Liver (tissue), 9 donors: ENCODE results near the gene KSR1. TPM values are rescaled to one million over a fixed set of nuclear protein-coding genes. Genes with fewer than 3 reads are reported as not detected.

Source experiments
- DNase-seq: peaks from one replicate; pipeline ENCODE4 v3.0.0-alpha.2; 2017; ENCODE audit warnings: low spot score
- H3K27ac ChIP-seq, 2 donors: one replicate each; pipeline ENCODE4 v1.7.0; 2013; ENCODE audit warnings: inconsistent platforms in 2 of 2, low read length in 2 of 2, control low read depth in 1 of 2, low read depth in 1 of 2, mild to moderate bottlenecking in 1 of 2
- H3K27me3 ChIP-seq, 4 donors: one replicate each; pipeline versions ENCODE4 v1.6.1 to v1.7.0; 2013; ENCODE audit warnings: low read length in 3 of 4, inconsistent platforms in 1 of 4, mild to moderate bottlenecking in 1 of 4, moderate library complexity in 1 of 4; ENCODE audit not compliant: control insufficient read depth in 4 of 4, insufficient read depth in 4 of 4
- H3K36me3 ChIP-seq, 4 donors: one replicate each; pipeline versions ENCODE4 v1.6.1 to v1.7.0; 2013; ENCODE audit warnings: low read length in 3 of 4, mild to moderate bottlenecking in 3 of 4, low read depth in 1 of 4, moderate library complexity in 1 of 4; ENCODE audit not compliant: control insufficient read depth in 4 of 4, insufficient read depth in 3 of 4
- H3K4me1 ChIP-seq, 4 donors: one replicate each; pipeline versions ENCODE4 v1.6.1 to v1.7.0; 2013; ENCODE audit warnings: low read length in 3 of 4, mild to moderate bottlenecking in 3 of 4, moderate library complexity in 1 of 4; ENCODE audit not compliant: control insufficient read depth in 4 of 4, insufficient read depth in 4 of 4
- H3K4me3 ChIP-seq, 3 donors: one replicate each; pipeline versions ENCODE4 v1.6.1 to v1.7.0; 2013; ENCODE audit warnings: low read length in 3 of 3, control low read depth in 1 of 3, low read depth in 1 of 3, mild to moderate bottlenecking in 1 of 3
- H3K9ac ChIP-seq, 2 donors: one replicate each; pipeline ENCODE4 v1.7.0; 2013; ENCODE audit warnings: low read length in 2 of 2, mild to moderate bottlenecking in 2 of 2, moderate library complexity in 2 of 2, control low read depth in 1 of 2, low read depth in 1 of 2
- H3K9me3 ChIP-seq, 4 donors: one replicate each; pipeline versions ENCODE4 v1.6.1 to v1.7.0; 2013; ENCODE audit warnings: low read length in 3 of 4; ENCODE audit not compliant: control insufficient read depth in 4 of 4
- ATF3 ChIP-seq: IDR thresholded peaks from 2 replicates; pipeline ENCODE4 v1.6.1; 2016; ENCODE audit warnings: antibody characterized with exemption
- CTCF ChIP-seq: fragments of 150-350 bp; IDR thresholded peaks from 2 replicates; pipeline ENCODE4 v1.5.1; 2017; ENCODE audit warnings: improper control_type of control experiment, low read depth, low read length; ENCODE audit not compliant: missing input control
- EGR1 ChIP-seq, 2 donors: IDR thresholded peaks; 2 replicates each; pipeline ENCODE4 v1.6.1; 2016 to 2018; ENCODE audit warnings: antibody characterized with exemption in 2 of 2, low read depth in 2 of 2
- FOXA1 ChIP-seq: IDR thresholded peaks from 2 replicates; pipeline ENCODE4 v1.6.1; 2016; ENCODE audit warnings: antibody characterized with exemption
- FOXA2 ChIP-seq: IDR thresholded peaks from 2 replicates; pipeline ENCODE4 v1.6.1; 2016; ENCODE audit warnings: antibody characterized with exemption
- GABPA ChIP-seq, 2 donors: IDR thresholded peaks in 1 of 2; conservative IDR thresholded peaks in 1 of 2; 2 replicates each; pipeline ENCODE4 v1.6.1; 2016; ENCODE audit warnings: antibody characterized with exemption in 2 of 2, mild to moderate bottlenecking in 1 of 2, moderate library complexity in 1 of 2
- HNF4A ChIP-seq, 2 donors: conservative IDR thresholded peaks; 2 replicates each; pipeline ENCODE4 v1.6.1; 2016; ENCODE audit warnings: antibody characterized with exemption in 2 of 2, mild to moderate bottlenecking in 2 of 2
- HNF4G ChIP-seq: IDR thresholded peaks from 2 replicates; pipeline ENCODE4 v1.6.1; 2016; ENCODE audit warnings: antibody characterized with exemption
- JUND ChIP-seq, 2 donors: IDR thresholded peaks; 2 replicates each; pipeline ENCODE4 v1.6.1; 2016; ENCODE audit warnings: antibody characterized with exemption in 2 of 2
- MAX ChIP-seq: IDR thresholded peaks from 2 replicates; pipeline ENCODE4 v1.6.1; 2016; ENCODE audit warnings: antibody characterized with exemption
- NR2F2 ChIP-seq: IDR thresholded peaks from 2 replicates; pipeline ENCODE4 v1.6.1; 2016; ENCODE audit warnings: antibody characterized with exemption
- RAD21 ChIP-seq, 2 donors: IDR thresholded peaks; 2 replicates each; pipeline ENCODE4 v1.6.1; 2016; ENCODE audit warnings: antibody characterized with exemption in 2 of 2, mild to moderate bottlenecking in 2 of 2
- REST ChIP-seq: IDR thresholded peaks from 2 replicates; pipeline ENCODE4 v1.6.1; 2016; ENCODE audit warnings: antibody characterized with exemption, mild to moderate bottlenecking
- RXRA ChIP-seq, 2 donors: IDR thresholded peaks; 2 replicates each; pipeline ENCODE4 v1.6.1; 2017 to 2018; ENCODE audit warnings: antibody characterized with exemption in 2 of 2, mild to moderate bottlenecking in 1 of 2
- SP1 ChIP-seq: IDR thresholded peaks from 2 replicates; pipeline ENCODE4 v1.6.1; 2018; ENCODE audit warnings: antibody characterized with exemption, mild to moderate bottlenecking
- TAF1 ChIP-seq: conservative IDR thresholded peaks from 2 replicates; pipeline ENCODE4 v1.6.1; 2016; ENCODE audit warnings: antibody characterized with exemption, mild to moderate bottlenecking
- YY1 ChIP-seq: IDR thresholded peaks from 2 replicates; pipeline ENCODE4 v1.6.1; 2016; ENCODE audit warnings: antibody characterized with exemption, mild to moderate bottlenecking
- ZBTB33 ChIP-seq: IDR thresholded peaks from 2 replicates; pipeline ENCODE4 v1.6.1; 2016; ENCODE audit warnings: antibody characterized with exemption
- WGBS: extraction: QIAGEN DNeasy Blood & Tissue Kit; methylation state at CpG from one replicate; pipeline ENCODE4 v1.1.7; 2013; 5-methylcytosine and 5-hydroxymethylcytosine counted together
- polyA plus RNA-seq, 2 donors: library from polyadenylated mRNA; stranded (reverse) in 1 of 2; unstranded in 1 of 2; fragments of 200-250 nt in 1 of 2; fragments of >200 nt in 1 of 2; fragmentation: Nextera tagmentation in 1 of 2; extraction: Ambion mirVana in 1 of 2; gene quantifications; one replicate each; pipeline versions ENCODE4 v1.2.1 to v1.2.3, GENCODE V29; 2013 to 2015
- total RNA-seq, 2 donors: library from RNA; depleted of rRNA; stranded (reverse); fragments of >200 nt; gene quantifications; one replicate each; pipeline ENCODE4 v1.2.3, GENCODE V29; 2014
- donor health status: healthy.
- donor health status: healthy.
- donor health status: healthy.
- donor health status: healthy.
- donor health status: healthy.

The KSR1 gene
- total and polyA plus RNA-seq, 4 donors = 1.2 to 9.0 (median 4.1) TPM

- WGBS = 91% methylated on average over 10 of the region's 10 CpGs
- no peaks in the 10 kb centered on the region for H3K36me3 ChIP-seq
- no peak for DNase-seq
- peaks cover 0 to 3% (median 0%) of the 10 kb centered on the region in 4 donors for H3K4me1 ChIP-seq
- TF ChIP-seq YY1 (no peak), JUND (IDR thresholded peaks at IDR 0.05) (no peak), CTCF (no peak), NR2F2 (no peak), TAF1 (no peak)
- no peaks in the 10 kb centered on the region for H3K9me3 ChIP-seq
- H3K27ac ChIP-seq = no peak overlapping the region
- H3K9ac ChIP-seq = no peak overlapping the region
- no peaks in the 10 kb centered on the region for H3K27me3 ChIP-seq
- no peak overlapping the region for H3K4me3 ChIP-seq
Measured at GRCh38 chr17:27475070-27475673, 18.9 kb downstream of the KSR1 start.

- no peak overlapping the region for H3K4me3 ChIP-seq
- no peak for DNase-seq
- no peaks in the 10 kb centered on the region for H3K27me3 ChIP-seq
- no peaks in the 10 kb centered on the region for H3K36me3 ChIP-seq
- no peak overlapping the region for H3K27ac ChIP-seq
- 86% methylated on average over 14 of the region's 14 CpGs for WGBS
- TF ChIP-seq HNF4A (conservative IDR thresholded peaks at IDR 0.05) = no peak
- TF ChIP-seq HNF4G = no peak
- TF ChIP-seq JUND (IDR thresholded peaks at IDR 0.05) = no peak
- no peak for TF ChIP-seq EGR1 (IDR thresholded peaks at IDR 0.05; ENCODE audit: low read depth in 2 of 2)
- no peak for TF ChIP-seq MAX
- no peak for TF ChIP-seq YY1
- no peak for TF ChIP-seq FOXA1
- TF ChIP-seq RXRA (IDR thresholded peaks at IDR 0.05) = no peak
- TF ChIP-seq GABPA (IDR thresholded peaks at IDR 0.05 in 1 of 2, conservative IDR thresholded peaks at IDR 0.05 in 1 of 2) = no peak
- TF ChIP-seq SP1 = no peak
- no peak for TF ChIP-seq NR2F2
- TF ChIP-seq CTCF = no peak
- TF ChIP-seq RAD21 (IDR thresholded peaks at IDR 0.05) = no peak
- no peak for TF ChIP-seq REST
- no peak for TF ChIP-seq ATF3
- no peak for TF ChIP-seq FOXA2
- no peak for TF ChIP-seq ZBTB33
- no peak for TF ChIP-seq TAF1
- H3K4me1 ChIP-seq = peaks cover 0 to 3% (median 0%) of the 10 kb centered on the region in 4 donors
- no peaks in the 10 kb centered on the region for H3K9me3 ChIP-seq
- no peak overlapping the region for H3K9ac ChIP-seq
Measured at GRCh38 chr17:27475981-27476895, 20.0 kb downstream of the KSR1 start.
